Peyer's patch (tissue), 4 donors: ENCODE measurements around the gene PHLDB1.

Source experiments
- POLR2A ChIP-seq, 2 donors: fragments of 450-650 bp; IDR thresholded peaks; one replicate each; pipeline ENCODE4 v1.5.1; 2017; ENCODE audit warnings: antibody characterized with exemption in 2 of 2, mild to moderate bottlenecking in 2 of 2, moderate library complexity in 2 of 2
- TF ChIP-seq, protein P1 (sequence below), 6 experiments: fragments of 450-650 bp in 4 of 6; fragments of 200-600 bp in 2 of 6; sonication (generic) in 1 of 6; IDR thresholded peaks; one replicate each; pipeline ENCODE4 v1.5.1; 2017 to 2019; ENCODE audit warnings: antibody characterized with exemption in 6 of 6, mild to moderate bottlenecking in 3 of 6, moderate library complexity in 1 of 6

DNA sequence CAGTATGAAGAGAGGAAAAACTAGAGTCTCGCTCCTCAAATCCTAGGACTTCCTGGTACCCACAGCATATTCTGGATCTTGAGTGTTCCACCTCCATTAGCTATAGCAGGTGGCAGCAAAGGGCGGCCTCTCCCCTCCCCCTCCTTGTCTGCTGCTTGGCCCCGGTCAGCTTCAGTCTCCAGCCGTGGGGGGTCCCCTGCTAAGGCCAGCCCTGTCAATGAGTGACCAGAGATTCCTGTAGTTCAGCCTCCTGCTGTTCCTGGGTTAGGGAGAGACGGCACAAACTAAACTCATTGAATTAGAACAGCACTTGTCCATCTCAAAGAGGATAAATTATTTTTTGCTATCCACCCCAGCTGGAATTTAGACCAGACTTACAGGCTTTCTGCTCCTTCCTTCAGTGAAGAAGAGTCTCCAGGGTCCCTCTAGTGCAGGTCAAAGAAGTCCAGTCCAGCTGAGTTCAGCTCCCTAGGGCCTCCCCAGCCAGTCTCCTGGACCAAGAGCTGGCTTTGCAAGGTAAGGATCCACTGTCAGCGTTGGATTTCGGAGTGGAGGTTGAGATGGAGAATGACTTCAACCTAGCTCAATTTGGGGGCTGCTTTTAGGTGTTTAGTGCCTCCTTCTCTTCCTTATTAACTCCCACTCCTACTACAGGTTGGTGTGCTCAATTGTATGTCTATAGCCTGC, 1.1 kb upstream of the PHLDB1 start:
- TF ChIP-seq, protein P1, sequence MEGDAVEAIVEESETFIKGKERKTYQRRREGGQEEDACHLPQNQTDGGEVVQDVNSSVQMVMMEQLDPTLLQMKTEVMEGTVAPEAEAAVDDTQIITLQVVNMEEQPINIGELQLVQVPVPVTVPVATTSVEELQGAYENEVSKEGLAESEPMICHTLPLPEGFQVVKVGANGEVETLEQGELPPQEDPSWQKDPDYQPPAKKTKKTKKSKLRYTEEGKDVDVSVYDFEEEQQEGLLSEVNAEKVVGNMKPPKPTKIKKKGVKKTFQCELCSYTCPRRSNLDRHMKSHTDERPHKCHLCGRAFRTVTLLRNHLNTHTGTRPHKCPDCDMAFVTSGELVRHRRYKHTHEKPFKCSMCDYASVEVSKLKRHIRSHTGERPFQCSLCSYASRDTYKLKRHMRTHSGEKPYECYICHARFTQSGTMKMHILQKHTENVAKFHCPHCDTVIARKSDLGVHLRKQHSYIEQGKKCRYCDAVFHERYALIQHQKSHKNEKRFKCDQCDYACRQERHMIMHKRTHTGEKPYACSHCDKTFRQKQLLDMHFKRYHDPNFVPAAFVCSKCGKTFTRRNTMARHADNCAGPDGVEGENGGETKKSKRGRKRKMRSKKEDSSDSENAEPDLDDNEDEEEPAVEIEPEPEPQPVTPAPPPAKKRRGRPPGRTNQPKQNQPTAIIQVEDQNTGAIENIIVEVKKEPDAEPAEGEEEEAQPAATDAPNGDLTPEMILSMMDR (IDR thresholded peaks at IDR 0.05) = no peak
- no peak for TF ChIP-seq POLR2A (IDR thresholded peaks at IDR 0.05)
